DOHH2 (cell line): ENCODE results near the gene ADAMTSL5.

ENCODE experiments used
- H3F3A ChIP-seq: fragments of 200-600 bp; sonication (generic), shearing (Covaris generic); 2 replicates; pipeline ENCODE4 v1.6.0; 2016; ENCODE audit warnings: antibody characterized with exemption, mild to moderate bottlenecking; ENCODE audit not compliant: control insufficient read depth, insufficient read depth
- H3K27ac ChIP-seq: fragments of 200-600 bp; sonication (generic); 2 replicates; pipeline ENCODE4 v1.5.1; 2014; ENCODE audit warnings: low read depth, mild to moderate bottlenecking, low read length, moderate library complexity
- H3K27me3 ChIP-seq: fragments of 200-600 bp; sonication (generic); 2 replicates; pipeline ENCODE4 v1.6.1; 2014; ENCODE audit warnings: mild to moderate bottlenecking, low read length, mixed read lengths; ENCODE audit not compliant: control insufficient read depth
- H3K36me3 ChIP-seq: fragments of 200-600 bp; sonication (generic); 2 replicates; pipeline ENCODE4 v1.6.1; 2014; ENCODE audit warnings: mild to moderate bottlenecking, low read length, moderate library complexity, mixed read lengths; ENCODE audit not compliant: control insufficient read depth
- H3K4me1 ChIP-seq: fragments of 200-600 bp; sonication (generic); 2 replicates; pipeline ENCODE4 v1.6.1; 2014; ENCODE audit warnings: mild to moderate bottlenecking, low read length, mixed read lengths; ENCODE audit not compliant: control insufficient read depth
- H3K4me2 ChIP-seq: fragments of 200-600 bp; sonication (generic); 2 replicates; pipeline ENCODE4 v1.6.0; 2014; ENCODE audit warnings: mild to moderate bottlenecking, low read length, moderate library complexity
- H3K4me3 ChIP-seq: fragments of 200-600 bp; sonication (generic); 2 replicates; pipeline ENCODE4 v1.5.1; 2014; ENCODE audit warnings: mild to moderate bottlenecking, low read length, mixed read lengths
- H3K79me2 ChIP-seq: fragments of 200-600 bp; sonication (generic); 2 replicates; pipeline ENCODE4 v1.6.1; 2014; ENCODE audit warnings: mild to moderate bottlenecking, low read length, mixed read lengths; ENCODE audit not compliant: control insufficient read depth
- H3K9me2 ChIP-seq: fragments of 200-600 bp; sonication (generic); replicated peaks from 2 replicates; pipeline ENCODE4 v1.6.1; 2014; ENCODE audit warnings: mild to moderate bottlenecking, low read length, mixed read lengths; ENCODE audit not compliant: control insufficient read depth
- H3K9me3 ChIP-seq: fragments of 200-600 bp; sonication (generic); 2 replicates; pipeline ENCODE4 v1.6.1; 2014; ENCODE audit warnings: antibody characterized with exemption, low read length, mixed read lengths; ENCODE audit not compliant: control insufficient read depth, insufficient read depth
- H4K20me1 ChIP-seq: fragments of 200-600 bp; sonication (generic); 2 replicates; pipeline ENCODE4 v1.6.0; 2014; ENCODE audit warnings: low read depth, mild to moderate bottlenecking, antibody characterized with exemption, low read length, moderate library complexity; ENCODE audit not compliant: control insufficient read depth, insufficient read depth
- EZH2phosphoT487 ChIP-seq: fragments of 200-600 bp; sonication (generic); IDR thresholded peaks from 2 replicates; pipeline ENCODE4 v1.6.1; 2017; ENCODE audit warnings: borderline replicate concordance, mild to moderate bottlenecking, antibody characterized with exemption, low read length, moderate library complexity, mixed read lengths
- TF ChIP-seq, protein P1 (sequence below): fragments of 200-600 bp; sonication (generic); IDR thresholded peaks from one replicate; pipeline ENCODE4 v1.5.1; 2014; ENCODE audit warnings: antibody characterized with exemption, mild to moderate bottlenecking, low read depth, low read length; ENCODE audit not compliant: poor library complexity, severe bottlenecking

The ADAMTSL5 gene

DNA sequence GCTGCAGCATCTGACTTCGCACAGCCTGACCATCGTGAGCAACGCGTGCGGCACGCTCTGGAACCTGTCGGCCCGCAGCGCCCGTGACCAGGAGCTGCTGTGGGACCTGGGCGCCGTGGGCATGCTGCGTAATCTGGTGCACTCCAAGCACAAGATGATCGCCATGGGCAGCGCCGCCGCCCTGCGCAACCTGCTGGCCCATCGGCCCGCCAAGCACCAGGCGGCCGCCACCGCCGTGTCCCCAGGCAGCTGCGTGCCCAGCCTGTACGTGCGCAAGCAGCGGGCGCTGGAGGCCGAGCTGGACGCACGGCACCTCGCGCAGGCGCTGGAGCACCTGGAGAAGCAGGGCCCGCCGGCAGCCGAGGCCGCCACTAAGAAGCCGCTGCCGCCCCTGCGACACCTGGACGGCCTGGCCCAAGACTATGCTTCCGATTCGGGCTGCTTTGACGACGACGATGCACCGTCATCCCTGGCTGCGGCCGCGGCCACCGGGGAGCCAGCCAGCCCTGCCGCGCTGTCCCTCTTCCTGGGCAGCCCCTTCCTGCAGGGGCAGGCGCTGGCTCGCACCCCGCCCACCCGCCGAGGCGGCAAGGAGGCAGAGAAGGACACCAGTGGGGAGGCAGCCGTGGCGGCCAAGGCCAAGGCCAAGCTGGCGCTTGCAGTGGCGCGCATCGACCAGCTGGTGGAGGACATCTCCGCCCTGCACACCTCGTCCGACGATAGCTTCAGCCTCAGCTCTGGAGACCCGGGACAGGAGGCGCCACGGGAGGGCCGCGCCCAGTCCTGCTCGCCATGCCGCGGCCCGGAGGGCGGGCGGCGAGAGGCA is 47.4 kb downstream of the ADAMTSL5 start:
- H3K79me2 ChIP-seq, result no peaks in the 10 kb centered on the region
- TF ChIP-seq, protein P1, sequence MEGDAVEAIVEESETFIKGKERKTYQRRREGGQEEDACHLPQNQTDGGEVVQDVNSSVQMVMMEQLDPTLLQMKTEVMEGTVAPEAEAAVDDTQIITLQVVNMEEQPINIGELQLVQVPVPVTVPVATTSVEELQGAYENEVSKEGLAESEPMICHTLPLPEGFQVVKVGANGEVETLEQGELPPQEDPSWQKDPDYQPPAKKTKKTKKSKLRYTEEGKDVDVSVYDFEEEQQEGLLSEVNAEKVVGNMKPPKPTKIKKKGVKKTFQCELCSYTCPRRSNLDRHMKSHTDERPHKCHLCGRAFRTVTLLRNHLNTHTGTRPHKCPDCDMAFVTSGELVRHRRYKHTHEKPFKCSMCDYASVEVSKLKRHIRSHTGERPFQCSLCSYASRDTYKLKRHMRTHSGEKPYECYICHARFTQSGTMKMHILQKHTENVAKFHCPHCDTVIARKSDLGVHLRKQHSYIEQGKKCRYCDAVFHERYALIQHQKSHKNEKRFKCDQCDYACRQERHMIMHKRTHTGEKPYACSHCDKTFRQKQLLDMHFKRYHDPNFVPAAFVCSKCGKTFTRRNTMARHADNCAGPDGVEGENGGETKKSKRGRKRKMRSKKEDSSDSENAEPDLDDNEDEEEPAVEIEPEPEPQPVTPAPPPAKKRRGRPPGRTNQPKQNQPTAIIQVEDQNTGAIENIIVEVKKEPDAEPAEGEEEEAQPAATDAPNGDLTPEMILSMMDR, result no peak
- TF ChIP-seq EZH2phosphoT487, result no peak
- peaks cover 6% of the 10 kb centered on the region for H3K4me1 ChIP-seq
- peaks cover 18% of the 10 kb centered on the region for H3K27me3 ChIP-seq
- no peaks in the 10 kb centered on the region for H4K20me1 ChIP-seq
- H3F3A ChIP-seq, result no peaks in the 10 kb centered on the region
- H3K4me3 ChIP-seq, result no peak overlapping the region
- H3K27ac ChIP-seq, result no peak overlapping the region
- H3K9me3 ChIP-seq, result no peaks in the 10 kb centered on the region
- H3K4me2 ChIP-seq, result no peak overlapping the region
- H3K36me3 ChIP-seq, result no peaks in the 10 kb centered on the region
- no peaks in the 10 kb centered on the region for H3K9me2 ChIP-seq

DNA sequence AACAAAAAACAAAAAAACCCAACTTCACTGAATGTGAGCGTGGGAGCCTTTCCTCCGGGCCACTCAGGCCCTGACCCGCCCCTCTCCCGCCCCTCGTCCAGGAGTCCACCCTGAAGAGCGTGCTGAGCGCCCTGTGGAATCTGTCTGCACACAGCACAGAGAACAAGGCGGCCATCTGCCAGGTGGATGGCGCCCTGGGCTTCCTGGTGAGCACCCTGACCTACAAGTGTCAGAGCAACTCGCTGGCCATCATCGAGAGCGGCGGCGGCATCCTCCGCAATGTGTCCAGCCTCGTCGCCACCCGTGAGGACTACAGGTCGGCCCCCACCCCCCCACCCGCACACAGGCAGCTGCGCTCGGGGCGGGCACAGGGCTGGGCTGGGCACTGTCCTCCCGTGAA is 51.0 kb downstream of the ADAMTSL5 start:
- no peaks in the 10 kb centered on the region for H3K4me1 ChIP-seq
- H3K27me3 ChIP-seq, result no peaks in the 10 kb centered on the region
- H3K27ac ChIP-seq, result no peak overlapping the region
- no peaks in the 10 kb centered on the region for H3K9me3 ChIP-seq
- no peaks in the 10 kb centered on the region for H3K36me3 ChIP-seq
- H3K79me2 ChIP-seq, result no peaks in the 10 kb centered on the region
- TF ChIP-seq, protein P1, result no peak
- TF ChIP-seq EZH2phosphoT487, result no peak
- H3K4me2 ChIP-seq, result no peak overlapping the region
- H3K9me2 ChIP-seq, result no peaks in the 10 kb centered on the region
- H3F3A ChIP-seq, result no peaks in the 10 kb centered on the region; the same call in 1 of the 2 replicates
- H3K4me3 ChIP-seq, result no peak overlapping the region
- H4K20me1 ChIP-seq, result no peaks in the 10 kb centered on the region

DNA sequence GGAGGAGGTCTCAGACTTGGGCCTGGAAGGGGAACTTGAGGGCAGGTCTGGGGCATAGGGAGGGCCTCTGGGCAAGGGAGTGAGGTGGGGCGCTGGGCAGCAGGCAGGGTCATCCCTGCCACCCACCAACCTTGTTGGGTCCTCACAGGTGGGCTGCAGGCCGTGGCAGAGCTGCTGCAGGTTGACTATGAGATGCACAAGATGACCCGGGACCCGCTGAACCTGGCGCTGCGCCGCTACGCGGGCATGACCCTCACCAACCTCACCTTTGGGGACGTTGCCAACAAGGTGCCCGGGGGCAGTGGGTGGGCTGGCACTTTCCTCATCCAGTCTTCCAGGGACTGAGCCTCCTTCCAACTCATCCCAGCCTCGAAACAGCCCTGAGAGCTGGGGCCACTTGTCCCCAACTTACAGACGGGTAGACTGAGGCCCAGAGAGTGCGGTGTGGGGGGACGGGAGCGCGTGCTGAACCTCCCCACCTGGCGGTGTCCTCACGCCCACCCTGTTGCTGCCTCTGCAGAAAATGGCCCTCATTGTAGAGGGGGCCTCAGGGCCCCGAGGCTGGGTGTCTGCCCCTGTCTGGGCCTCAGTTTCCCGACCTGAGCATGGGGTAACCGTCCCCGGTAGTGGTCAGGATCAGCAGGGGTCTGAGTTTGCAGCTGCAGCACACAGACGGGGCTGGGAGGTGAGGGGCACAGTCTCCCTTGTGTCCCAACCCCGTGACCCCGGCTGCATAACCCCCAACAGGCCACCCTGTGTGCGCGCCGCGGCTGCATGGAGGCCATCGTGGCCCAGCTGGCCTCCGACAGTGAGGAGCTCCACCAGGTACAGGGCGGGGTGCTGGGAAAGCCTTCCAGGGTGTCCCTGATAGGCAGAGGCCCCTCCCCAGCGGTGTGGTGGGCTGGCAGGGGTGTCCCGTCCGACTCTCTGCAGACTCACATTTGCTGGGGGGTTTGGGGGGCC is 52.5 kb downstream of the ADAMTSL5 start:
- H3K27me3 ChIP-seq, result no peaks in the 10 kb centered on the region
- H3K36me3 ChIP-seq, result no peaks in the 10 kb centered on the region
- H3K4me2 ChIP-seq, result no peak overlapping the region
- no peak for TF ChIP-seq EZH2phosphoT487
- TF ChIP-seq, protein P1, result no peak
- peaks cover 10% of the 10 kb centered on the region for H3K4me1 ChIP-seq
- no peak overlapping the region for H3K4me3 ChIP-seq
- H3K27ac ChIP-seq, result no peak overlapping the region
- peaks cover 4% of the 10 kb centered on the region; the same call in 1 of the 2 replicates for H4K20me1 ChIP-seq
- no peaks in the 10 kb centered on the region for H3K9me3 ChIP-seq
- H3K9me2 ChIP-seq, result no peaks in the 10 kb centered on the region
- no peaks in the 10 kb centered on the region; the same call in 1 of the 2 replicates for H3F3A ChIP-seq
- no peaks in the 10 kb centered on the region for H3K79me2 ChIP-seq
